Heart right ventricle (tissue), 16 donors: ENCODE data around the gene NFIB. TPM values are rescaled to one million over a fixed set of nuclear protein-coding genes. Genes with fewer than 3 reads are reported as not detected.

ENCODE experiments used
- ATAC-seq, 8 donors: fragments of 200-7000 bp; cut with Tn5 transposase; one replicate each; pipeline ENCODE4 v1.9.1; 2020; ENCODE audit warnings: mild to moderate bottlenecking in 8 of 8, moderate library complexity in 8 of 8, moderate number of reproducible peaks in 1 of 8
- DNase-seq, 2 donors: peaks; one replicate each; pipeline ENCODE4 v3.0.0-alpha.2; 2020
- H3K27ac ChIP-seq, 10 donors: fragments of 200-600 bp; sonication (generic) in 2 of 10; one replicate each; pipeline versions ENCODE4 v1.5.0 to v1.8.0; 2020 to 2022; ENCODE audit warnings: mild to moderate bottlenecking in 3 of 10
- H3K27me3 ChIP-seq, 7 donors: fragments of 200-600 bp; one replicate each; pipeline ENCODE4 v1.8.0; 2021 to 2022; ENCODE audit warnings: mild to moderate bottlenecking in 2 of 7
- H3K36me3 ChIP-seq, 9 donors: fragments of 200-600 bp; sonication (generic) in 1 of 9; one replicate each; pipeline versions ENCODE4 v1.5.0 to v1.8.0; 2020 to 2022; ENCODE audit warnings: mild to moderate bottlenecking in 2 of 9
- H3K4me1 ChIP-seq, 9 donors: fragments of 200-600 bp; sonication (generic) in 1 of 9; one replicate each; pipeline versions ENCODE4 v1.5.0 to v1.8.0; 2020 to 2022; ENCODE audit warnings: mild to moderate bottlenecking in 4 of 9
- H3K4me3 ChIP-seq, 10 donors: fragments of 200-600 bp; sonication (generic) in 2 of 10; one replicate each; pipeline versions ENCODE4 v1.5.0 to v1.8.0; 2020 to 2022; ENCODE audit warnings: mild to moderate bottlenecking in 7 of 10, moderate library complexity in 2 of 10
- H3K9me3 ChIP-seq, 11 donors: fragments of 200-600 bp in 10 of 11; sonication (generic) in 2 of 11; one replicate each; pipeline versions ENCODE4 v1.5.0 to v1.8.0; 2013 to 2022; ENCODE audit warnings: mild to moderate bottlenecking in 2 of 11, control low read depth in 1 of 11, moderate library complexity in 1 of 11
- WGBS, 2 donors: extraction: QIAGEN DNeasy Blood & Tissue Kit; methylation state at CpG; one replicate each; pipeline ENCODE4 v1.1.7; 2013; ENCODE audit warnings: inconsistent platforms in 1 of 2; 5-methylcytosine and 5-hydroxymethylcytosine counted together
- intact Hi-C, 10 donors: fragments of 100-400 bp; cut with DNase I; formaldehyde crosslinking; loops; one replicate each; pipeline versions ENCODE4 v1.11.1 to v1.14.2; 2022
- polyA plus RNA-seq, 2 donors: library from polyadenylated mRNA; stranded (reverse); fragments of 200-250 nt; gene quantifications; one replicate each; pipeline ENCODE4 v1.2.3, GENCODE V29; 2013
- total RNA-seq, 10 donors: library from RNA; stranded (reverse); fragmentation: NEBNext Ultra II Directional in 3 of 10; extraction: Animal tissue kit (Norgen Biotek cat#: 25700) in 3 of 10; gene quantifications; one replicate each; pipeline versions ENCODE4 v1.2.1 to v1.2.4, GENCODE V29; 2021 to 2023
- TF ChIP-seq, protein P1 (sequence below), 9 donors: fragments of 200-600 bp; sonication (generic) in 2 of 9; IDR thresholded peaks; one replicate each; pipeline versions ENCODE4 v1.5.0 to v1.8.0; 2021 to 2022; ENCODE audit warnings: antibody characterized with exemption in 9 of 9, mild to moderate bottlenecking in 5 of 9, moderate library complexity in 1 of 9
- donor health status: Arrhythmogenic right ventricular cardiomyopathy.
- donor health status: ischemic (EF 13 %, LVEDD 7.1; RV severe dilation, severe dysfunction).
- donor health status: healthy with polysubstance abuse.
- donor health status: DM: no; HTN: yes; CAD: no.
- donor health status: DM: no; HTN: no; CAD: no.
- donor health status: ischemic (EF 25% LVEDD 6.9; RV normal size, moderate dysfunction).
- donor health status: ischemic (EF 25% LVEDD 5.7; RV mildly dilated, moderate dysfunction).
- donor health status: healthy.
- donor health status: DM: yes; HTN: yes; CAD: no.
- donor health status: Ischemic cardiomyopathy.
- donor health status: ischemic (EF 35%, LVEDD 5.7; RV mildly dilated, moderate dysfunction).
- donor health status: nonischemic (EF 11% LVEDD 7.7; RV severe dilation, severe dysfunction).
- donor health status: DM: yes; HTN: yes; CAD: no.
- donor health status: PGD.
- donor health status: ischemic (EF 29% LVEDD 5.4; RV normal size, mild dysfunction).
- donor health status: nonischemic (EF 23%, LVEDD 6.1; RV moderate dilation, normal function).

NFIB gene
- total and polyA plus RNA-seq, 12 donors: 16.7 to 145 (median 124) TPM

DNA sequence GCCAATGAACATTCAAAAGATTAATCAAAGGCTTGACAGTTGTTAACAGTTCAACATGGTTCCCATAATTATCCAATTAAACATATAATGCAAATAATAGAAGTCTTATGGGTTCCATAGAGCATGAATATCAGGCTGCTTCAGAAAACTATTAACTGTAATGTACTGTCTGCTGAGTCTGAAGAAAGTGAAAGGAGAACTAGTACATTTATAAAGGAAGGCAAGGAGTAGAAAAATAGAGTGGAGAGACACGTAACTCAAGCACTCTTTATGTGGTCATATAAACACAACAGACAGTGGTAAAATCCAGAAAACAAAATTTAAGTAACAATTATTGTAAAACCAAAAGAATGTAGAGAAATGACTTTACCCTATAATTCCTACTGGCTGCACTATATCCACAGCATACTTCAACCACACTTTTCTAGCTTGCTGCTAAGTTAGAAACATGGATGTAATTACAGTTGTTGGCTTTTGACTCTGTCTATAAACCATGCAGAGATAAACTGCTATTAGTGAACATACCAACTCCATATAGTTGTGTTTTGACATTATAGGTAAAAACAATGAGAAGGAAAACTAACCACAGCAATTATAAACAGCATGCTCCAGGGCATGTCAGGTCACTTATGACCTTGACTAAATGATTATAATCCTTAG lies 32.7 kb downstream of the NFIB start:
- ATAC-seq (no peak), DNase-seq (no peak)
- Histone ChIP-seq H3K27ac (peak overlapping the region in 3 of 10 donors; percentile 11 to 46 (median 44)), H3K4me3 (no peak overlapping the region), H3K4me1 (peaks cover 8 to 100% (median 80%) of the 10 kb centered on the region in 9 donors), H3K9me3 (no peaks in the 10 kb centered on the region), H3K36me3 (no peaks in the 10 kb centered on the region), H3K27me3 (no peaks in the 10 kb centered on the region)
- WGBS, 2 donors: 0 to 31% methylated on average over 1 of the region's 1 CpG
- intact Hi-C loops: no loop called here
- TF ChIP-seq, protein P1, sequence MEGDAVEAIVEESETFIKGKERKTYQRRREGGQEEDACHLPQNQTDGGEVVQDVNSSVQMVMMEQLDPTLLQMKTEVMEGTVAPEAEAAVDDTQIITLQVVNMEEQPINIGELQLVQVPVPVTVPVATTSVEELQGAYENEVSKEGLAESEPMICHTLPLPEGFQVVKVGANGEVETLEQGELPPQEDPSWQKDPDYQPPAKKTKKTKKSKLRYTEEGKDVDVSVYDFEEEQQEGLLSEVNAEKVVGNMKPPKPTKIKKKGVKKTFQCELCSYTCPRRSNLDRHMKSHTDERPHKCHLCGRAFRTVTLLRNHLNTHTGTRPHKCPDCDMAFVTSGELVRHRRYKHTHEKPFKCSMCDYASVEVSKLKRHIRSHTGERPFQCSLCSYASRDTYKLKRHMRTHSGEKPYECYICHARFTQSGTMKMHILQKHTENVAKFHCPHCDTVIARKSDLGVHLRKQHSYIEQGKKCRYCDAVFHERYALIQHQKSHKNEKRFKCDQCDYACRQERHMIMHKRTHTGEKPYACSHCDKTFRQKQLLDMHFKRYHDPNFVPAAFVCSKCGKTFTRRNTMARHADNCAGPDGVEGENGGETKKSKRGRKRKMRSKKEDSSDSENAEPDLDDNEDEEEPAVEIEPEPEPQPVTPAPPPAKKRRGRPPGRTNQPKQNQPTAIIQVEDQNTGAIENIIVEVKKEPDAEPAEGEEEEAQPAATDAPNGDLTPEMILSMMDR (IDR thresholded peaks at IDR 0.05): no peak

DNA sequence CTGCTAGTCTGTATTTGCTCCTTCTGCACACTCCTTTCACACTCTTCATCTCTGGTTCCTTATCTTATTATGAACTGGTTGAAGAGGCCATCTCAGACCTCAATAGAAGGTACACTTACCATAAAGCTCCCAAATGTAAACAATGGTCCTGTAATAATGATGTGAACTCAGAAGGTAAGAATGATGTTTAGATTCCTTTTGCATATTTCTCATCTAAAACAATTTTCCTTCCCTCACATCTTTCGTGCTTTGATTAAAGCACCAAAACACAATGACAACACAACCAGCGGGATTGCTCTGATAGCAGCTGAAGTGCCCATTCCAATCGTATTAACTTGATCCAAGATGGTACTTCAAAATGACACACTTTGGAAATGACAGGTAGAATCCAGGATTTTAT lies 34.3 kb downstream of the NFIB start:
- ATAC-seq: no peak
- intact Hi-C loops: loop anchor here in 1 of 10 donors (5.0 kb wide), 1 partner anchor 33 kb away; the partner anchor contains the start of gene NFIB
- 56 to 71% methylated on average over 3 of the region's 3 CpGs for WGBS, 2 donors

DNA sequence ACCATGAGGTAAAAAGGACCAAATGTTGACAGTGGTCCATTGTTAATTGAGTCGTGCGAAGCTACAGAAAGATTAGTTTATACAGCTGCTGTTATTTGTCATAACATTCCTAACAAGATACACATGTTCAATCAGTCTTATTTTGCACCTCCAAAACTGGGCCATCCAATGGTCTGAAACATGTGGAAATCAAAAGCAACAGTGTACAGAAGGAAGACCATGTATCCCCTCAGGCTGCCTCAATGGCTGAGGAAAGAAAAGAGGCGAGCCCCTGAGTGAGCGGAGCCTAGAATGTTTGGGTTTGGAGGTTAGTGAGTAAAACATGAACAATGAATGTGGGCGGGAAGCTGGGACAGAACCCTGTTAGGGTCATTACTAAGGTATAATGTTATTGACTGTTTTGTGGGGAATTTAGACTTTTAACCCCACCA lies 35.6 kb downstream of the NFIB start:
- DNase-seq: no peak
- Histone ChIP-seq H3K9me3 (no peaks in the 10 kb centered on the region), H3K27ac (peak overlapping the region in 5 of 10 donors; percentile 55 to 84 (median 62)), H3K4me1 (peaks cover 17 to 99% (median 90%) of the 10 kb centered on the region in 9 donors), H3K4me3 (no peak overlapping the region), H3K36me3 (no peaks in the 10 kb centered on the region), H3K27me3 (no peaks in the 10 kb centered on the region)
- WGBS, 2 donors: 74 to 78% methylated on average over 5 of the region's 5 CpGs
- intact Hi-C loops: loop anchor here in 1 of 10 donors (5.0 kb wide), 1 partner anchor 34 kb away; the partner anchor contains the start of gene NFIB
- TF ChIP-seq, protein P1 (IDR thresholded peaks at IDR 0.05): no peak
- ATAC-seq: no peak

More for the DNA sequence above, 34.3 kb downstream of the NFIB start:
- Histone ChIP-seq H3K9me3 (no peaks in the 10 kb centered on the region), H3K4me1 (peaks cover 16 to 100% (median 89%) of the 10 kb centered on the region in 9 donors), H3K27me3 (no peaks in the 10 kb centered on the region), H3K27ac (peak overlapping the region in 1 of 10 donors; percentile 68), H3K36me3 (no peaks in the 10 kb centered on the region), H3K4me3 (no peak overlapping the region)
- DNase-seq: no peak
- TF ChIP-seq, protein P1 (IDR thresholded peaks at IDR 0.05): no peak

DNA sequence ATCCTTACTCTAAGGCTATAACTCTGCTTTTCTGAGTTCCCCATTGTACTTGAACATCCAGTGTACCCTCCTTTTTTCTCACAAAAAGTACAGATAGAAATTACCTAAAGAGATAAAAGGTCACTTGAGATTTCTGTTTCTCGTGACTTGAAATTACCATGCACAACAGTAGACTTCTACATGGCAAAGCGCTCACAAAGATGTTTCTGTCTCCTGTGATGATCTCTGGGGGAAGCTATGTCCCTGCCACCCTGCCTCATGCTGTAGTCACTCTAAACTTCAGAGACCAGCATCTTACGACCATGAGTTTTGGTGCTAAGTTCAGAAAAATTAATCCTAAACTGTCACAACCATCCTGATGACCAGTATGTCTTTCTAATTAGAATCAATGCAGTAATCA lies 36.2 kb downstream of the NFIB start:
- Histone ChIP-seq H3K27ac (peak overlapping the region in 9 of 10 donors; percentile 5 to 84 (median 55)), H3K4me3 (peak overlapping the region in 1 of 10 donors; percentile 12), H3K4me1 (peaks cover 12 to 99% (median 90%) of the 10 kb centered on the region in 9 donors), H3K27me3 (no peaks in the 10 kb centered on the region), H3K36me3 (no peaks in the 10 kb centered on the region), H3K9me3 (no peaks in the 10 kb centered on the region)
- intact Hi-C loops: loop anchor here in 1 of 10 donors (5.0 kb wide), 1 partner anchor 35 kb away; the partner anchor contains the start of gene NFIB
- 62 to 64% methylated on average over 3 of the region's 3 CpGs for WGBS, 2 donors
- TF ChIP-seq, protein P1 (IDR thresholded peaks at IDR 0.05): no peak
- no peak for ATAC-seq
- no peak for DNase-seq
